Neuronal stem cell (in vitro differentiated cells): Measurements from ENCODE around the gene CPNE4.

Experiments used
- DNase-seq: peaks from one replicate; pipeline ENCODE4 v3.0.0-alpha.2; 2013; ENCODE audit warnings: low spot score
- H2AFZ ChIP-seq: one replicate; pipeline ENCODE4 v1.6.1; 2013; ENCODE audit warnings: mild to moderate bottlenecking, low read length, inconsistent platforms
- H2AK5ac ChIP-seq: 2 replicates; pipeline ENCODE4 v1.6.1; 2013; ENCODE audit warnings: low read depth, mild to moderate bottlenecking, inconsistent platforms, low read length, moderate library complexity, mixed read lengths
- H2BK120ac ChIP-seq: 2 replicates; pipeline ENCODE4 v1.6.1; 2013; ENCODE audit warnings: low read depth, mild to moderate bottlenecking, inconsistent platforms, low read length, moderate library complexity, mixed read lengths
- H2BK12ac ChIP-seq: one replicate; pipeline ENCODE4 v1.6.1; 2013; ENCODE audit warnings: low read length, inconsistent platforms
- H2BK15ac ChIP-seq: 2 replicates; pipeline ENCODE4 v1.6.1; 2013; ENCODE audit warnings: mild to moderate bottlenecking, low read length, inconsistent platforms, mixed read lengths
- H2BK5ac ChIP-seq: one replicate; pipeline ENCODE4 v1.6.1; 2013; ENCODE audit warnings: inconsistent platforms, mild to moderate bottlenecking, low read length, moderate library complexity
- H3K14ac ChIP-seq: one replicate; pipeline ENCODE4 v1.6.1; 2013; ENCODE audit warnings: low read length, inconsistent platforms
- H3K18ac ChIP-seq: 2 replicates; pipeline ENCODE4 v1.6.1; 2013; ENCODE audit warnings: low read length, inconsistent platforms
- H3K23ac ChIP-seq: 2 replicates; pipeline ENCODE4 v1.6.1; 2013; ENCODE audit warnings: low read depth, mild to moderate bottlenecking, mixed read lengths, low read length, inconsistent platforms; ENCODE audit not compliant: poor library complexity
- H3K27ac ChIP-seq: replicated peaks from 3 replicates; pipeline ENCODE4 v1.5.1; 2013; ENCODE audit warnings: low read length, inconsistent platforms
- H3K27me3 ChIP-seq, 3 experiments: 2 replicates each; pipeline ENCODE4 v1.6.1; 2013; ENCODE audit warnings: low read length in 3 of 3, mild to moderate bottlenecking in 2 of 3, inconsistent platforms in 1 of 3, low read depth in 1 of 3, mixed read lengths in 1 of 3, moderate library complexity in 1 of 3; ENCODE audit not compliant: control insufficient read depth in 3 of 3, insufficient read depth in 3 of 3
- H3K36me3 ChIP-seq, 2 donors: replicated peaks in 1 of 2; 2 replicates each; pipeline ENCODE4 v1.6.1; 2013; ENCODE audit warnings: low read length in 2 of 2; ENCODE audit not compliant: control insufficient read depth in 2 of 2, insufficient read depth in 2 of 2
- H3K4ac ChIP-seq: 2 replicates; pipeline ENCODE4 v1.6.1; 2013; ENCODE audit warnings: inconsistent platforms, mild to moderate bottlenecking, low read length, moderate library complexity
- H3K4me1 ChIP-seq, 2 donors: 1 replicate in 1 of 2; 2 replicates in 1 of 2; pipeline ENCODE4 v1.6.1; 2013; ENCODE audit warnings: low read length in 2 of 2, low read depth in 1 of 2; ENCODE audit not compliant: control insufficient read depth in 2 of 2, insufficient read depth in 1 of 2
- H3K4me2 ChIP-seq: one replicate; pipeline ENCODE4 v1.6.1; 2013; ENCODE audit warnings: mild to moderate bottlenecking, low read length, inconsistent platforms; ENCODE audit not compliant: insufficient read depth, poor library complexity, severe bottlenecking
- H3K4me3 ChIP-seq, 2 donors: 2 replicates each; pipeline ENCODE4 v1.5.1; 2013; ENCODE audit warnings: low read length in 2 of 2, mild to moderate bottlenecking in 2 of 2, inconsistent platforms in 1 of 2, moderate library complexity in 1 of 2
- H3K79me1 ChIP-seq: one replicate; pipeline ENCODE4 v1.6.1; 2013; ENCODE audit warnings: low read depth, mild to moderate bottlenecking, inconsistent platforms, low read length, moderate library complexity
- H3K9ac ChIP-seq: one replicate; pipeline ENCODE4 v1.6.1; 2013; ENCODE audit warnings: mild to moderate bottlenecking, low read depth, low read length, inconsistent platforms; ENCODE audit not compliant: poor library complexity
- H3K9me3 ChIP-seq, 2 donors: replicated peaks in 1 of 2; 2 replicates each; pipeline versions ENCODE3 to v1.6.1; 2013; ENCODE audit warnings: low read length in 2 of 2, mild to moderate bottlenecking in 2 of 2, inconsistent platforms in 1 of 2, low read depth in 1 of 2, mixed read lengths in 1 of 2, moderate library complexity in 1 of 2; ENCODE audit not compliant: control insufficient read depth in 2 of 2, insufficient read depth in 1 of 2
- H4K8ac ChIP-seq: one replicate; pipeline ENCODE4 v1.6.1; 2013; ENCODE audit warnings: low read depth, mild to moderate bottlenecking, inconsistent platforms, low read length, moderate library complexity
- H4K91ac ChIP-seq: one replicate; pipeline ENCODE4 v1.6.1; 2013; ENCODE audit warnings: low read length, low read depth, mild to moderate bottlenecking, inconsistent platforms; ENCODE audit not compliant: poor library complexity
- WGBS, 2 donors: extraction: QIAGEN DNeasy Blood & Tissue Kit; methylation state at CpG; one replicate each; pipeline ENCODE4 v1.1.7; 2013; ENCODE audit warnings: missing lambda C conversion rate in 2 of 2, mixed read lengths in 1 of 2; ENCODE audit not compliant: insufficient read length in 2 of 2, insufficient replicate concordance in 1 of 2; ENCODE audit errors: extremely low coverage in 2 of 2; 5-methylcytosine and 5-hydroxymethylcytosine counted together

CPNE4 gene

DNA sequence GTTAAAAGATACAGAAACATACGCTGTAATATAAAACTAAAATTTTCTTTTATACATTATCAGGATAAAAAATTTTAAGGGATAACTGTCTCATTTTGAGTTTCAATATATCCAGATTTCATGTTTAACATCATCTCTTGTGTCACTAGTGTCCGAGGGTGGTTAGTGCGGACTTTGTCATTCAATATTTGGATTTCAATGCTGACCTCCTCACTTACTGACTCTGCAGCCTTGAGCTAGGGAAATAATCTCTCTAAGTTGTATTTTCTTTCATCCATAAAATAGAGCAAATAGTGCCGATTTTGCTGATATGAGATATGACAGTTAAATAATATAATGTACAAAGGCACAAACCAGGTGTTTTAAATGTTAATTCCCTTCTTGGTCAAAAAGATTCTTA lies 203.2 kb downstream of the CPNE4 start:
- no peak overlapping the region for H2BK15ac ChIP-seq
- H3K18ac ChIP-seq: no peak overlapping the region
- H2BK5ac ChIP-seq: no peak overlapping the region
- no peak overlapping the region for H4K8ac ChIP-seq
- no peaks in the 10 kb centered on the region for H3K4me1 ChIP-seq
- H3K36me3 ChIP-seq: no peaks in the 10 kb centered on the region
- no peak overlapping the region for H2AK5ac ChIP-seq
- H3K4me3 ChIP-seq: no peak overlapping the region
- H3K23ac ChIP-seq: no peak overlapping the region
- peaks cover 0 to 14% of the 10 kb centered on the region in 2 donors for H3K9me3 ChIP-seq
- H3K27me3 ChIP-seq: no peaks in the 10 kb centered on the region
- no peak overlapping the region for H3K27ac ChIP-seq
- H3K79me1 ChIP-seq: no peaks in the 10 kb centered on the region
- H3K14ac ChIP-seq: no peak overlapping the region
- no peak overlapping the region for H3K9ac ChIP-seq
- no peak overlapping the region for H3K4ac ChIP-seq
- no CpG with 5 or more reads among the region's 4 CpGs for WGBS, 2 donors
- no peak overlapping the region for H3K4me2 ChIP-seq
- no peak overlapping the region for H2AFZ ChIP-seq
- H2BK120ac ChIP-seq: no peak overlapping the region
- no peak overlapping the region for H2BK12ac ChIP-seq
- no peak overlapping the region for H4K91ac ChIP-seq
- no peak for DNase-seq

DNA sequence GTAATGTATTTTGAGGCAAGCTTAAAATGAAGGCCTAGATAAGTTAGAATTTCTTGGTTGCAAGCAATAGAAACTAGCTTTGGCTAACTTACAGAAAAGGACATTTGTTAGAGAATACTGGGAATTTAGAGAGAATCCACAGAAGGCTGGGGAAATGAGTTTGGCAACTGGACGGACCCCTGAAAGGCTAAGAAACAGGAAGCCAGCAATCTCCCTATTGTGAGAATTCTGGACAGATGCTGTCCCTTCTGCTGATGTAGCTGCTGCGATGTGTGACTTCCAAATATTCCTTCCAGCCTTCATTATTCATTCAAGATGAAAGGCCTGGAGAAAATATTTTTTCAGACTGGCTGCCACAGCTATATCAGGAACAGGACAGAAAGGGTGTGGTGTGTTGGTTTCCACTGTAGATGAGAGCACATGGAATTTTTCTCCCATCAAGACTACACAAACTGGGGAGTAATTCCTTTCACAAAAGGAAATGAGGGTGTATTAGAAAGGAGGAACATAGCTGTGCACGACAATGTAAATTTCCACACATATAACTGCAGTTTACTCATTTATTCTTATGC lies 213.5 kb downstream of the CPNE4 start:
- no peak overlapping the region for H2BK12ac ChIP-seq
- H4K8ac ChIP-seq: no peak overlapping the region
- no peak overlapping the region for H3K4ac ChIP-seq
- no peak overlapping the region for H2AK5ac ChIP-seq
- H3K14ac ChIP-seq: no peak overlapping the region
- WGBS, 2 donors: no CpG with 5 or more reads among the region's 3 CpGs
- no peak overlapping the region for H3K4me2 ChIP-seq
- H3K27me3 ChIP-seq: no peaks in the 10 kb centered on the region
- no peak overlapping the region for H3K9ac ChIP-seq
- no peak overlapping the region for H3K4me3 ChIP-seq
- no peaks in the 10 kb centered on the region for H3K79me1 ChIP-seq
- no peak overlapping the region for H2BK15ac ChIP-seq
- H3K4me1 ChIP-seq: peaks cover 0 to 19% of the 10 kb centered on the region in 2 donors
- H3K36me3 ChIP-seq: no peaks in the 10 kb centered on the region
- H4K91ac ChIP-seq: no peak overlapping the region
- H3K23ac ChIP-seq: no peak overlapping the region
- H2BK120ac ChIP-seq: no peak overlapping the region
- H3K9me3 ChIP-seq: no peaks in the 10 kb centered on the region
- no peak overlapping the region for H2BK5ac ChIP-seq
- H2AFZ ChIP-seq: peak overlapping the region; percentile 52
- no peak overlapping the region for H3K18ac ChIP-seq
- no peak overlapping the region for H3K27ac ChIP-seq
- DNase-seq: no peak

DNA sequence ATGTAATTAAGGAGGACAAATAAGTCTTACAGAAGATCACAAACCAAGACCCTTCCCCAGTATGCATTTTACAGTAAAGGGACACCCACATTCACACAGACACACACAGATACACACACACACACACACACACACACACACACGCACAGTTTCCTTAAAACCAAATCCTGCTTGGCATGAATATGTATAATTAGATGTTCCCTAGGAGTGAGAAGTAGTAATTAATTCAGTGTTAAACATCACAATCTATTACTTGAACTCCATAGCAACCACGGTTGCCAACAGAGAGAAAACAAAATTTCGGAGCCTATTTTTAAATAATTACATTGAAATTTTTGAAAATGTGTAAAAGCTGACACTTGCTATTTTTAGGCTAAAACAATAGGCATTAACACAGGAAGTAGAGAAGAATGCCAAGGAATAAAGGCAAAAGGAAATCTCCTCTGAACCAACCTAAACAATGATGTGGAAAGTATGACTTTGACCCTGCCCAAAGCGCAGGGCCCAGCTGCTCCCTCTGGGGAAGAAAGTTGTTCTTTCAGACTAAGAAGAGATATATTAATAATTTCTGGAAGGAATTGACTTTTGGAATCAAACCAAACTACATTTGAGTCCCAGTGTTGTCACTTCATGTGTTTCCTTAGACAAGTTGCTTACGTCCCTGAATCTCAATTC lies 215.3 kb downstream of the CPNE4 start:
- Histone ChIP-seq H3K4me1 (peaks cover 0 to 19% of the 10 kb centered on the region in 2 donors), H3K4ac (no peak overlapping the region), H3K36me3 (no peaks in the 10 kb centered on the region), H3K79me1 (no peaks in the 10 kb centered on the region), H4K8ac (no peak overlapping the region), H2AK5ac (no peak overlapping the region), H3K27ac (no peak overlapping the region), H3K14ac (no peak overlapping the region), H3K27me3 (no peaks in the 10 kb centered on the region), H3K18ac (no peak overlapping the region), H2AFZ (no peak overlapping the region), H3K9ac (no peak overlapping the region), H2BK5ac (no peak overlapping the region), H4K91ac (no peak overlapping the region), H2BK12ac (no peak overlapping the region), H3K4me3 (no peak overlapping the region), H2BK120ac (no peak overlapping the region), H3K4me2 (no peak overlapping the region), H3K9me3 (no peaks in the 10 kb centered on the region), H2BK15ac (no peak overlapping the region), H3K23ac (no peak overlapping the region)
- WGBS, 2 donors: no CpG with 5 or more reads among the region's 5 CpGs
- no peak for DNase-seq

DNA sequence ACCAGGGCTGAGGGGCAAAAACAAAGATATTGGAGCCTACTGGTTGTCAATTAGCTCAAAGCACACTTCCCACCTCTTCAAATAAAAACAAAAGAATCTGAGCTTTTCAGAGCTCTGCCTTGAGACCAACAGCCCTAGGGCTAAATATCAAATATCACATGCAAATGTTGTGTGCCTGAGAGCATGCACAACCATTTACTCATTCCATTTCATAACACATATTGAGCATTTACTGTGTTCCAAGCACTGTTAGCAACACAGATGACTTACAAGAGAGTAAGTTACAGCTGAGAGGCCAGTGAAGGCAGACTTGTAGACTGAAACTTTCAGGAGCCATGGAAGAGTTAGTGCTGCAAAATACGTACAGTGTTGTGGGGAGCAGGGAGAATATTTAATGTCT lies 222.4 kb downstream of the CPNE4 start:
- Histone ChIP-seq H3K9ac (no peak overlapping the region), H2BK12ac (no peak overlapping the region), H2AK5ac (no peak overlapping the region), H3K18ac (no peak overlapping the region), H4K91ac (no peak overlapping the region), H3K27ac (no peak overlapping the region), H3K9me3 (no peaks in the 10 kb centered on the region), H3K36me3 (no peaks in the 10 kb centered on the region), H3K4me1 (no peaks in the 10 kb centered on the region), H2BK15ac (no peak overlapping the region), H3K14ac (no peak overlapping the region), H3K4me3 (no peak overlapping the region), H2BK5ac (no peak overlapping the region), H3K27me3 (no peaks in the 10 kb centered on the region), H4K8ac (no peak overlapping the region), H3K79me1 (no peaks in the 10 kb centered on the region), H2AFZ (no peak overlapping the region), H2BK120ac (no peak overlapping the region), H3K23ac (no peak overlapping the region), H3K4ac (no peak overlapping the region), H3K4me2 (no peak overlapping the region)
- no peak for DNase-seq
- no CpG with 5 or more reads among the region's 1 CpG for WGBS, 2 donors
